Left kidney (tissue), 2 donors: Measurements from ENCODE around the gene LIMK1. TPM values are rescaled to one million over a fixed set of nuclear protein-coding genes. Genes with fewer than 3 reads are reported as not detected.

Experiments used
- DNase-seq: peaks from one replicate; pipeline ENCODE4 v3.0.0-alpha.2; 2013
- polyA plus RNA-seq: library from polyadenylated mRNA; unstranded; fragments of 120-200 nt; gene quantifications from one replicate; pipeline ENCODE4 v1.2.1, GENCODE V29; 2013; ENCODE audit not compliant: insufficient read length

The LIMK1 gene
- polyA plus RNA-seq, 1 donor = 21.7 TPM

DNA sequence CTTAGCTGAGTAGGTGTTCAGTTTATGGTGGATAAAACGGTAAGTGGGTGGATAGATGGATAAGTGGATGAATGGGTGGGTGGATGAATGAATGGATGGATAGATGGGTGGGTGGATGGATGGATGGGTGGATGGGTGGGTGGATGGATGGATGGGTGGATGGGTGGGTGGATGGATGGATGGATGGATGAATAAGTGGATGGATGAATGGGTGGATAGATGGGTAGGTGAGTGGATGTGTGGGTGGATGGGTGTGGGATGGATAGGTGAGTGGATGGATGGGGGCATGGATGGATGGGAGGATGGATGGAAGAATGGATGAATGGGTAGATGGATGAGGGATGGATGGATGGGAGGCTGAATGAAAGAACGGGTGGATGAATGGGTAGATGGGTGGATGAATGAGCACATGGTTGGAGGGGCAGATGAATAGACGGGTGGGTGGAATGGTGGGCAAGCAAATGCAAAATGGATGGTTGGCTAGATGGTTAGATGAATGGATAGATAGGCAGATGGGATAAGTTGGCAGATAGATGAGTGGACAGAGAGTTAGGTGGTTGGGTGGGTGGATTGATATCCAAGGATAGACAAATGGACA, 29.9 kb upstream of the LIMK1 start:
- no peak for DNase-seq

GRCh38 chr7:74056096-74056915, 27.3 kb upstream of the LIMK1 start:
- no peak for DNase-seq

- DNase-seq = no peak
Measured at GRCh38 chr7:74057216-74057925, 26.2 kb upstream of the LIMK1 start.

- DNase-seq = no peak
Measured at GRCh38 chr7:74057987-74058386, 25.6 kb upstream of the LIMK1 start.

DNA sequence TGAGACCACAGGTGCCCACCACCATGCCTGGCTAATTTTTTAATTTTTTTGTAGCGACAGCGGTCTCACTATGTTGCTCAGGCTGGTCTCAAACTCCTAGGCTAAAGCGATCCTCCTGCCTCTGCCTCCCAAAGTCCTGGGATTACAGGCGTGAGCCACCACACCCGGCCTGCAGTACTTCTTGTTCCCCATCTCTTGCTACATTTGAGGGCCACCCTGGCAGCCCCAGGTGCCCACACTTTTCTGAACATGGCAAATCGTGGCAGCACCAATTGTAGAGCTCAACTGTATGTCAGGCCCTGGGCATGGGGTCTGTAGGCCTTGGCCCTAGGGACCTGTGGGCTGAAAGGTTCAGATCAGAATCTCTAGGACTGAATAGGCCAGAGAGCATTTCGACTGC, 25.1 kb upstream of the LIMK1 start:
- no peak for DNase-seq

- DNase-seq = no peak
Measured at GRCh38 chr7:74059037-74059436, 24.6 kb upstream of the LIMK1 start.

DNA sequence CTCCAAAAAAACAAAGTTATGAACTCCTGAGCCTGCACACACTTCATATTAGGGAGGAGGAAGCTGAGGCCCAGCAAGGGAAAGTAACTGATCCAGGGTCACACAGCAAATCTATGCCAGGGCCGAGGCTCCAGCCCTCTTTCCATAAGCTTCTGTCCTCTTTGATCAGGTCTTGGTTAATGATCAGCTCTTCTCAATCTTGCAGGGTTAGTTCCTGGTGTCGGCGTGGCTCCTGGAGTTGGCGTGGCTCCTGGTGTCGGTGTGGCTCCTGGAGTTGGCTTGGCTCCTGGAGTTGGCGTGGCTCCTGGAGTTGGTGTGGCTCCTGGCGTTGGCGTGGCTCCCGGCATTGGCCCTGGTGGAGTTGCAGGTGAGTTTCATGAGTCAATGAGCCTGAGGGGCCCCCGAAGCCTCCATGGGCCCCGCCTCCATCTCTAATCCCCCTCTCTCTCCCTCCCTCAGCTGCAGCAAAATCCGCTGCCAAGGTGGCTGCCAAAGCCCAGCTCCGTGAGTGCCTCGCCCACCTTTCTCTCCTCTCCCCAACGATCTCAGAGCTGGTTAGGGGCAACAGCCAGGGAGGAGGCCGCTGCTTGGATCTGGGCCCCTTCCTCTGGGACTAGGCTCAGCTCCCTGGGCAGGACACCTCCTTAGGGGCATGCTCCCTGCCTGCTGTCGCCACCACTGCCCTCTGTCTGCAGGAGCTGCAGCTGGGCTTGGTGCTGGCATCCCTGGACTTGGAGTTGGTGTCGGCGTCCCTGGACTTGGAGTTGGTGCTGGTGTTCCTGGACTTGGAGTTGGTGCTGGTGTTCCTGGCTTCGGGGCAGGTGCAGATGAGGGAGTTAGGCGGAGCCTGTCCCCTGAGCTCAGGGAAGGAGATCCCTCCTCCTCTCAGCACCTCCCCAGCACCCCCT, 23.7 kb upstream of the LIMK1 start:
- no peak for DNase-seq

DNA sequence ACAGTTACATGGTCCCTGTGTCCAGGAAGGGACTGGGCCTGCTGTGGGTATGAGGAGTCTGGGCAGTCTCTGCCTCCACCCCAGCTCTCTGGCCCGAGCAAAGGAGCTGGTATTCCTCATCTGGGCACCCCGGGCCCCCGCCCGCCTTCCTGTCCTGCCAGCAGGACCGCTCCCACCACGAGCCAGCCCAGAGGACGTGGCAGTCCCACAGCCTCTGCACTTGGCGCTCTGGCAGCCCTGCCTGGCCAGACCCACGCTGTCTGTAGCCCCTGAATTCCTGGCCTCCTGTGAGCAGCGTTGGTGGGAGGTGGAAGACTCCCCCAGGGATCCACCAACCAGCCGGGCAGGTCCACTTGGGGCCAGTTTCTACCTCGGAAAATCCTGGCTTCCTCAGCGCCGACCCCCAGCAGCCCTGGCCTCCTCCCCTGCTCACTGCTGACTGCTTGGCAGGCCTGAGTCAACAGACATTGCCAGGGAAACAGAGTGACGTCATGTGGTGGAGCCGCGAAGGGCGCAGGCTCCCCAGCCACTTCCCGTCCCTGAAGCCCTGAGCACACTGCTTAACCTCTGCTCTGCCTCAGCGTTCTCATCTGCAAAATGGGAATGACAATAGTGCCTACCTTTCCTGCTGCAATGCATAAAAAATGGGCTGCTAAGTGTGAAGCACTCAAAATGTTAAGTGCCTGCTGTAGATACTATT, 21.6 kb upstream of the LIMK1 start:
- peak; percentile 46 for DNase-seq

DNA sequence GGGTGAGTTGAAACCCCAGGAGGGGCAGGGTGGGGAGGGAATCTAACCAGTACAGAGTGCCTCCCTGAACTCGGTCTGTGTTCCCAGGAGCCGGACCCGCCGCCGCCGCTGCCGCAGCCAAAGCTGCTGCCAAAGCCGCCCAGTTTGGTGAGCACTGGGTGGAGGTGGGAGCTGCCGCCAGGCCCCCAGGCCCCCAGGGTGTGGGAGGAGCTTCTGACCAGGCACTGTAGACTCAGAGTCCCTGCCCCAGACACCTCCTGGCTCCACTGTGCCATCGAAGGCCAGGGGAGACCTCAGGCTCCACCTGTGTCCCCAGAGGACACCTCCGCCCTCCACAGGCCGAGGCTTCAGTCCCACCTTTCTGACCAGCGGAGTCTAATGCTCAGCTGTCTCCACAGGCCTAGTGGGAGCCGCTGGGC, 20.4 kb upstream of the LIMK1 start:
- no peak for DNase-seq

- DNase-seq = no peak
Measured at GRCh38 chr7:74063646-74064045, 20.0 kb upstream of the LIMK1 start.

DNA sequence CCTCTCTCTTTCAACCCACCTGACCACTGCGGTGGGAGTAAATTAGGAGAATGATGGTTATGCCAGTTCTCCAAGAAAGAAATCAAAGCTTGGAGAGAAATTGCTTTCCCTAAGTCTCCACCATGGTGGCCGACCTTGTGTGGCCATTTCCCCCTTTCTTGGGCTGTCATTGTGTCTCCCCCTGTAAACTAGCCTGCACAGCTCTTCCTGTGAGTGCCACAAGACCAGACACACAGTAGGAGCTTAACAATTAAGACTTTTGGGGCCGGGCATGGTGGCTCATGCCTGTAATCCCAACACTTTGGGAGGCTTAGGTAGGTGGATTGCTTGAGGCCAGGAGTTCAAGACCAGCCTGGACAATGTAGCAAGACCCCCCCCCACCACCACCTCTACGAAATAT, 18.9 kb upstream of the LIMK1 start:
- DNase-seq = no peak

DNA sequence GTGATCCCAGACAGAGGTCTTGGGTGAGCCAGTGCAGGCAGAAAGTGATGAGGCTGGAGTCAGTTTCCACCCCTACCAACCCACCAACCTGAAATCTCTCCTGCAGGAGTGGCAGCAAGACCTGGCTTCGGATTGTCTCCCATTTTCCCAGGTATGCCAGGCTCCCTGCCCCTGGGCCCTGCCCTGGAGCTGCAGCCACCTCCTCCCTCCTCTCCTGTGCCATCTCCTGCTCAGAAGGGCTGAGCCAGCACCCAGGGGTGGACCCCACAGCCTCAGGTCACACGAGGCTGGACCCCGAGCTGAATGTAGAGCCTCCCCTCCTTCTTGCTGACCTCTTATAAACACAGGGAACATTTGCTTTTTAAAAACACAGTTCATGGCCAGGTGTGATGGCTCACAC, 17.0 kb upstream of the LIMK1 start:
- no peak for DNase-seq

DNA sequence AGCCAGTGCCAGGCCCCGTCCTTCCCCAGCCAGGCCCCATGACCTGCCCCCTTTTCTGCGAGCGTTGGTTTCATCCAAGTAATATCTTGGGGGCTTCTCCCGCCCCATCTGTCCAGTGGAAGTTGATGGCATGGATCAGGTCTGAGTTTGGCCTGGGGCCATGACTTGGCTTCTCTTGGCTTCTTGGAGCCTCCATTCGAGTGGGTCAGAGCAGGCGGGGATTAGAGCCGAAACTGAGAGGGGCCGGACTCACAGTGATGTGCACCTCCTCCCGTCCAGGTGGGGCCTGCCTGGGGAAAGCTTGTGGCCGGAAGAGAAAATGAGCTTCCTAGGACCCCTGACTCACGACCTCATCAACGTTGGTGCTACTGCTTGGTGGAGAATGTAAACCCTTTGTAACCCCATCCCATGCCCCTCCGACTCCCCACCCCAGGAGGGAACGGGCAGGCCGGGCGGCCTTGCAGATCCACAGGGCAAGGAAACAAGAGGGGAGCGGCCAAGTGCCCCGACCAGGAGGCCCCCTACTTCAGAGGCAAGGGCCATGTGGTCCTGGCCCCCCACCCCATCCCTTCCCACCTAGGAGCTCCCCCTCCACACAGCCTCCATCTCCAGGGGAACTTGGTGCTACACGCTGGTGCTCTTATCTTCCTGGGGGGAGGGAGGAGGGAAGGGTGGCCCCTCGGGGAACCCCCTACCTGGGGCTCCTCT, 15.1 kb upstream of the LIMK1 start:
- DNase-seq = no peak

DNA sequence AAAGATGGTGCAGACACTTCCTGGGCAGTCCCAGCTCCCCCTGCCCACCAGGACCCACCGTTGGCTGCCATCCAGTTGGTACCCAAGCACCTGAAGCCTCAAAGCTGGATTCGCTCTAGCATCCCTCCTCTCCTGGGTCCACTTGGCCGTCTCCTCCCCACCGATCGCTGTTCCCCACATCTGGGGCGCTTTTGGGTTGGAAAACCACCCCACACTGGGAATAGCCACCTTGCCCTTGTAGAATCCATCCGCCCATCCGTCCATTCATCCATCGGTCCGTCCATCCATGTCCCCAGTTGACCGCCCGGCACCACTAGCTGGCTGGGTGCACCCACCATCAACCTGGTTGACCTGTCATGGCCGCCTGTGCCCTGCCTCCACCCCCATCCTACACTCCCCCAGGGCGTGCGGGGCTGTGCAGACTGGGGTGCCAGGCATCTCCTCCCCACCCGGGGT, 14.5 kb upstream of the LIMK1 start:
- no peak for DNase-seq

DNA sequence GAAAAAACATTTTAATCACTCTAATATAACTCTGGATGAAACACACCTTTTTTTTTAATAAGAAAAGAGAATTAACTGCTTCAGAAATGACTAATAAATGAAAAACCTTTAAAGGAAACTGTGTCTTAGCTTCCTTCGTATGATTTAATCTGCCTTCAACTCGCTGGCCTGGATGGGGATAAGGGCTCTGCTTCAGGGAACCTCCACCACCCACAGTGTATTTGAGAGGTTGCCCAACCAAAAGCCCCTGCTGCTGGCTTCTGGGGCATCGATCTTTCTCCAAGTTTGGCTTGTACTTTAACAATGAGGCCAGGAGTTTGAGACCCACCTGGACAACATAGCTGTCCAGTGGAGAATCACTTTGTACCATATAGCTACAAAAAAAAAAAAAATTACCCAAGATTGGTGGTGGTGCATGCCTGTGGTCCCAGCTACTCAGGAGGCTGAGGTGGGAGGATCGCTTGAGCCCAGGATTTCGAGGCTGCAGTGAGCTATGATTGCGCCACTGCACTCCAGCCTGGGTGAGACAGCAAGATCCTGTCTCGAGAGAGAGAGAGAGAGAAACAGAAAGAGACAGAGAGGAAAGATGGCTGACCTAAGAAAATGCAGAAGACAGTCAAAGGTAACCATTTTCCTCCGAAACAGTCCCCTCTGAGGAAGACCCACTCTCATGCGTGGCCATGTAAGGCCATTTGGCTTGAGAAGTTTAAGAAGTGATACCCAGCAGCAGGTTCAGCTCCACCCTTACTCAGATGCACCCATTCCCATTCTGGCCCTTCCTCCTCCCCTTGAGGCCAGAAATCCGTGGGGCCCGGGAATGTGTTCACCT, 13.6 kb upstream of the LIMK1 start:
- no peak for DNase-seq

- DNase-seq = no peak
Measured at GRCh38 chr7:74070619-74070921, 13.0 kb upstream of the LIMK1 start.

DNA sequence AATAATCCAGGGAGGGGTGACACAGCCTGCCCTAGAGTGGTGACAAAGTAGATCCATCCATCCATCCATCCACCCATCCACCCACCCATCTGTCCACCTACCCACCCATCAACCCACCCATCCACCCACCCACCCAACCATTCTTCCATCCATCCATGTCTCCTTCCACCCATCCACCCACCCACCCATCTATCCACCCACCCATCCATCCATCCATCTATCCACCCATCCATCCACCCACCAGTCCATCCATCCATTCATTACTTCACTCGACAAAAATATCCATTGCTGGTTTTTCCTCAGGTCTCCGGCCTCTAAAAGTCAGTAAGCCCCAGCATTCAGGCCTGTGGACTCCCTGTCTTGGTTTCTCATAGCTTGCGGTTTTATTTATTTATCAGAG, 12.5 kb upstream of the LIMK1 start:
- no peak for DNase-seq

GRCh38 chr7:74074770-74075169, 8.8 kb upstream of the LIMK1 start:
- DNase-seq = no peak

DNA sequence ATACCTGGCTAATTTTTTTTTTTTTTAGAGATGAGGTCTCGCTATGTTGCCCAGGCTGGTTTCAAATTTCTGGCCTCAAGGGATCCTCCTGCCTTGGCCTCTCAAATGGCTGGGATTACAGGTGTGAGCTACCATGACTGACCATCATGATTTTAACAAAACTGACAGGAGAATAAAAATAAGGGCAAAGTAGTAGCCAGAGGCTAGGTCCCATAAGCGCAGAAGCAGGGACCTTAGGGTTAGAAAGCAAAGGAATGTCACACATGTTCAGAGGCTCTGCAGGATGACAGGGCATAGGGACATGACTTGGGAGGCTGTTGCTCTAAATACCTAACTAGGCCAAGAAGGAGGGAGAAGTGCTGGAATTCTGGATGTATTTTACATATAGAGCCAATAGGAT, 5.1 kb upstream of the LIMK1 start:
- DNase-seq = no peak

- DNase-seq = no peak
Measured at GRCh38 chr7:74082770-74083116, 861 bp upstream of the LIMK1 start.
